T-helper 2 cell (primary cell): ENCODE measurements around the gene NRG3.
"Not testable (repeated sequence)": the region's sequence is repeated elsewhere in the genome, so short reads cannot be mapped to it uniquely, and the experiment has no call there.

ENCODE experiments used
- DNase-seq, 5 experiments: peaks; one replicate each; pipeline versions ENCODE4 v3.0.0 to v3.0.0-alpha.2; 2012 to 2022

The NRG3 gene

GRCh38 chr10:82618007-82618406 lies 743.0 kb downstream of the NRG3 start:
- DNase-seq: no peak

GRCh38 chr10:82621680-82622079 lies 746.7 kb downstream of the NRG3 start:
- DNase-seq: no peak

GRCh38 chr10:82622479-82622878 lies 747.5 kb downstream of the NRG3 start:
- DNase-seq: no peak

DNA sequence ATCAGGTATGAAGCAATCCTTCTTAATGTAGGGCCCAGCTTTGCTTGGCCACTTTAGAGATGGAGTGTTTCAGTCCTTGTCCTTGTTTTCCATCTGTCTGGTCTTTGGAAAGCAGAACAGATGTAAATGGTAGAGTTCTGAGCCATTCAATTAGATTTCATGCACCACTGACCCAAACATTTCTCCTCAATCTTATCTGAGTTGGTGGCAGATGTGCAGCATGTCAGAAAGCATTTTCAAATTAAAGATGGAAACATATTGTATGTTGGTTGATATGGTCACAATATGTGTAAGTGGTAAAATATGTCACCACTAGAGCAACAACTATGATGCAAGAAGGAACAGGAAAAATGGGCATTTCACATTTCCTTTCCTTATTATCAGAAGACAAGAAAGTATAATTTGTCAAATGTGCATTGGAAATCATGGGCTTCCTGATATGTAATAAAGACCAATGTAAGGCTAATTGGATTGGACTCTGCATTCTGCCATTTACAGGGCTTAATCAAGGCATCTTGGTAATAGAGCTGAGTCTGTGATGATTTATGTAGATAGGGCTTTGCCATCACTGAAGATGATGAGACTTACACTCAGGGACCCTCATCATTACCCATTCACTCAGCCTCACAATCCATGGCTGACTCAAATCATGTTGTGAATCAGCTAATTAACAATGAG lies 750.7 kb downstream of the NRG3 start:
- DNase-seq: no peak

DNA sequence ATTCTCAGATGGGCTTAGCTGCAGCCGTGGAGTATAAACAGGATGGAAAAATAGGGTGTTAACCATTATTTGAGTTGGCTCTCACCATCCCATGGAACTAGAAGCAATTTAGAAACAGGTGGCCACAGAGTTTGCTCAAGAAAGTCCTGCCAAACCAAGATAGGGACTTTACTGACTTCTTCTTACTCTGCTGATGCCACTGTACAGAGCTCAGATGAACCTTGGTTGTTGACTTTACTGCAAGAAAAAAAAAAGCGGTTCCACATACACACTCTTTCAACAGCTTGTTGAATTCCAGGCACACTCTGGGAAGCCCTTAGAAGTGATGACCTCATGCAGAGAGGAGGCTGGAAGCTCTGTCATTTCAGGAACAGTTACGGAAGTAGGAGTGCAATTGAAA lies 753.4 kb downstream of the NRG3 start:
- no peak for DNase-seq

GRCh38 chr10:82643076-82643475 lies 768.1 kb downstream of the NRG3 start:
- DNase-seq: no peak

DNA sequence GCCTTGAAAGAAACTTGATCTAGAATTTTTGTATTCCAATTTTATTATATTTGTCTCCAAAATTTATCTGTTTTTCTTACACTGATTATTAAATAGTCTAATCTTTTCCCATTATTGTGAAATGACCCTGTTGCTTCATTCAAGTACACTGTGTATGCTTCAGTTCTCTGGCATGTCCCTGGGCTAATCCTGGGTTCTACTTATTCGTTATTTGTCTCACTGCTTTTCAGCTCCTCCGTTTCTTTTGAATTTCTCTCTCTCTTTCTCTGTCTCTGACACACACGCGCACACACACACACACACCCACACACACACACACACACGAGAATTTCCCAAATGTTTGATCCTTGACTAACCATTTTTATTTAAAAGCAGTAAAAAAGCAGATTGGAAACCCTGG lies 768.6 kb downstream of the NRG3 start:
- no peak for DNase-seq

- DNase-seq: no peak
These were observed 770.2 kb downstream of the NRG3 start for GRCh38 chr10:82645221-82645620.

- no peak for DNase-seq
These were observed 778.5 kb downstream of the NRG3 start for GRCh38 chr10:82653244-82654155.

DNA sequence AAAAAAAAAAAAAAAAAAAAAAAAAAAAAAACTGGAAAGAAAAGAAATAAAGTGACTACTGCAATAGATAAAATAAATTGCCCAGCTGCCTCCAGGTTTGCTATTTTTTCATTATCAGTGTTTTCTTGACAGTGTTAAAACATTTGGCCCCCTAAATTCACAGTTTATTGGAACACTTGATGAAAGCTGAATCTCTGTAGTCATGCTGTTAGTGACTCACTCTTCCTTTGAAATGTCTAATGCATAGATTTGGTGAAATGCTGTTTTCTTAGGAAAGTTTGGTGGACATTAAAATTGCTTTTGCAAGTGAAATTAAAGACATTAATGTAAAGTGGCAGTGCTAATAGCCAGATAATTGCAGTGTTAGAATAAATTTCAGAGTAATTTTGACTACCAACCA lies 785.2 kb downstream of the NRG3 start:
- DNase-seq: no peak

- no peak for DNase-seq
These were observed 786.0 kb downstream of the NRG3 start for GRCh38 chr10:82660986-82661385.

DNA sequence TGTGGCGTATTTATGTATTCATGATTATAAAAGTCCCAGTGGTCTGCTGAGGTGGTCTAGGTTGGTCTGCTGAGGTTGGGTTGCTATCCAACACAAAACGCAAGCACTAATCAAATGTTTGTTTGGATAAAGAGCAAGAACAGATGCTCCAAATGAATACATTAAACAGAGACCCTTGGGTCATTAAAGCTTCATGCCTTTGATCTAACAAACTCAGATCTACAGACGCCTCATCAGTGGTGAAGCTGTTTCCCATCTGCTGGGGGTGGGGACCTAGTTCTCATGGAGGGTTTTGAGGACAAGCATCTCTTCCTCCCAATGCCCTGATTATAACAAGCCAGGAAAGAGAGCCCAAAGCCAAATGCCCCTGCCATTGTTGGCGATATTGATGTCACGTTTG lies 786.7 kb downstream of the NRG3 start:
- DNase-seq: no peak

- no peak for DNase-seq
These were observed 793.4 kb downstream of the NRG3 start for GRCh38 chr10:82668221-82668895.

DNA sequence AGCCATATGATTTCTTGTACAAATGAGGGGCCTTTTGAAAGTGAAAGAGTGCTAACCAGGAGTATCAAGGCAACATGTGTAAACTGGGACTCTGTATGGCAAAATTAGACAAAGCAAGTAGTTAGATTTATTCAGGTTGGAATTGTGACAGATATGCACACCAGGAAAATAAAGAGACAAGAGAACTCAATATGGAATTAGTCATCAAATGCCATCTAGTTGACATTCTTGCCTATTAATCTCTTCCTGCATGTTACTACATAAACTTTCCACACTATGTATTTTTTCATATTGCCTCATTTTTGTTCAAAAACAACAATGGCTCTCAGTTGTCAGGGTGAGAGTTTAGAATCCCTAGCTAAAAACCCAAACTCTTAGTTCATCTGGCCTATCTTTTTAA lies 799.0 kb downstream of the NRG3 start:
- DNase-seq: no peak

GRCh38 chr10:82677932-82678331 lies 802.9 kb downstream of the NRG3 start:
- DNase-seq: not testable (repeated sequence)

DNA sequence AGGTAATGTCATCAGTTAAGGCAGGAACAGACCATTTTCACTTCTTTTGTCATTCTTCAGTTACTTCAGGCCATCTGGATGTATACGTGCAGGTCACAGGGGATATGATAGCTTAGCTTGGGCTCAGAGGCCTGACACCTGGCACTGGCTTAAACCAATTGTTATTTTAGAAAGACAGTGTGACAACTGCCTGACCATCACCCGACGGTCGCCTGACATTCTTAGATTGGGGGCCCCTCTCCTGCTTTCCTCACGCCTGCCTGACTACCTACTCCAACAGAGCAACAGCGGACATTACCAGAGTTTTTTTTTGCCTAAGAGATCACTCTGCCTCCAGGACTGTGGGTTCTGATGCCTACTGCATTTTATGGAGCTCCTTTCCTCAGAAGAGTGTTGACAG lies 803.5 kb downstream of the NRG3 start:
- DNase-seq: not testable (repeated sequence)

DNA sequence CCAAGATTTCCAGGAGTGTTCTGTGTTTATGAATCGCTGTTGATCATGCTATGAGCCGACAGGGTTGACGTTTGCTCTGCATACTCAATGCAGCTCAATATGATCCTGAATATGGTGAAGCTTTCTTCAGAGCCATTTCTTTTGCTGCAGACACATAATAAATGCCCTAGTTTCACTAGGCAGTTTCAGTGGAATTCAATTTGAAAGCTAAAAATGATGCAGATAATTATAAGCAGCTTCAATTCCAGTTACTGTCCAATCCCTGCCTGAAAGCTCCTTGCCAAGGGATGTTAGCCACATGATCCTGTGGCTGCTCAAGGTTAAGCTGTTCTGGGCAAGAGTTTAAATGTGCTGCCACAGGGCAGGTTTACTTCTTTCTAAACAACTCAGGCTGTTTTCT lies 805.6 kb downstream of the NRG3 start:
- DNase-seq: no peak

DNA sequence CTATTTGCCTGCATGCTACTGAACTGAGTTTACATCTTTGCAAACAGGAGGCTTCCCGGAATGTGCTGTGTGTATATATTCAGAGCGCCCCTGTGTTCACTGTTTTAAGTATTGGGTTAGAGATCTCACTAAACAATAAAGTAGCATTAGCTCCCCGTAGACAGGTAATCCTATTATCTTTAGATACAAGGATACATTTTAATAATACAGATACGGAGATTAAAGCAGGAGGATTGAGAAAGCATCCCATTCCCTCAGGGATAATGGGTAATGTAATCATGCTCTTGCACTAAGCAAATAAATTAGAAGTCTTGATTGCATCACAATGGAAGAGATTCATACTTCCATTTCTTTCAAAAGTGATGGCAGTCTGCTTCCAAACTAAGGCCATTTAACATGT lies 809.0 kb downstream of the NRG3 start:
- DNase-seq: no peak

DNA sequence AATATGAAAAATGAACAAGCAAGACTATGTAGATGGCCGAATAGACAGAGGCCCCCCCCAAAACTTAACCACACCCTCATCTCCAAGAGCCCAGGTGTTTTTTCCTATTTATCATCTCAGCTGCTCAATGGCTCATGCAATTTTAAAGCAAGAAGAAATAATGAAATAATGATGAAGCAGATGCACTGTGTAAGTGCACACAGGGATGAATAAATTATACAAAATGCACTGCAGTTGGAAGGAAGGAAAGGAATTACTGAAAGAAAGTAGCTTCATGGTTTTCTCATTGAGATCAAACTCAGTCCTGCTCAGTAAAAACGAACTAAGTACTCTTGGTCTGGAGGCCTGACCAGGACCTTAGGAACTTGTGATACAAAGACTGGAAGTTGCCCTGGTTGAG lies 810.1 kb downstream of the NRG3 start:
- DNase-seq: no peak

GRCh38 chr10:82691211-82691610 lies 816.2 kb downstream of the NRG3 start:
- no peak for DNase-seq

DNA sequence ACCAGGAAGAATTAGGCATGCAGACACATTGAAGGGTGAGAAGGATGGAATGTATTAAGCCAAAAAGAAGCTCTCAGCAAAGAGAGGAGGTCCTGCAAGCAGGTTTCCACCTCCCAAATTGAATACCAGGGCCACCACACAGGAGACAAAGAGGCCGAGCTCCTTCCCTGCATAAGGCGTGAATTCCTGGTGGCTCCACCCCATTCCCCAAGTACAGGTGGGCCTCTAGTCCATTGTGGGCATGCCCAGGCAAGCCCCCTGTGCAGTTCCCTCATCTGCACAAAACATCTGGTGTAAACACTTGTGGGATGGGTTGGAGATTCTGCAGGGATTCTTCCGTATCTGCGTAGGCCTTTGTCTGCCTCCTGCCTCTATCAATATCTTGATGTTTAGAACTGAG lies 817.5 kb downstream of the NRG3 start:
- no peak for DNase-seq

DNA sequence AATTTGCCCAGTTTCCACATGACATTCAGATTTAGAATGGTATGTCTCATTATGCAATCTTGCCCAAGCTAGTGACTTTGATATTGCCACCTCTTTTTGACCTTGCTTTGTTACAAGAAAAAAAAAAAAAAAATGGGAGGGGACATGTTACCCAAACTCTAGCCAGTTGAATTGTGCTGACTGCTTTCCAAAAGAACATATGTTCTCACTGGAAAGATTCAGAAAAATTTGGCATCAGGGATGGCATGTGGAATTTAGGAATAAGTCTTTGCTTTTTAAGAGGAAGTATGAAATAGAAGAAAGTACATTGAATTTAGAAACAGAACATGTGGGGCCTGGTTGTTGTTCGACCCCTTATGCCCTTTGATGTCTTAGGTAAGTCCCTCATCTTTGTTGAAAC lies 846.8 kb downstream of the NRG3 start:
- DNase-seq: no peak

DNA sequence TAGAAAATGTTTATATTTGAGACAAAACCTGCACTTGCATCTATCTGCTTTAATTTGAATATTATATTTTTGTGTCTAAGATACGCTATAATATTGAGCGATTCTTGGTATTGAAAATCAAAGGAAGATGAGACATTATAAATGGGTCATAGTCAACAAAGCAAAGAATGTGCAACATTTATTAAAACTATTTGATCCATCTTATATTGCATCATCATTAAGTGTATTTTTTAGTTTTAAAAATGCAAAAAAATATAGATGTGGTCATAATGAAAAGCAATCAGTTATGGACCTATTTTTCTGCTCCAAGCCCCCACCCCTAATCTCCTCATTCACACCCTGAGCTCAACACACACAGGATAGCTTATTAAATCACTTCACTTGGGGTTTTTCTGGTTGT lies 847.3 kb downstream of the NRG3 start:
- no peak for DNase-seq

DNA sequence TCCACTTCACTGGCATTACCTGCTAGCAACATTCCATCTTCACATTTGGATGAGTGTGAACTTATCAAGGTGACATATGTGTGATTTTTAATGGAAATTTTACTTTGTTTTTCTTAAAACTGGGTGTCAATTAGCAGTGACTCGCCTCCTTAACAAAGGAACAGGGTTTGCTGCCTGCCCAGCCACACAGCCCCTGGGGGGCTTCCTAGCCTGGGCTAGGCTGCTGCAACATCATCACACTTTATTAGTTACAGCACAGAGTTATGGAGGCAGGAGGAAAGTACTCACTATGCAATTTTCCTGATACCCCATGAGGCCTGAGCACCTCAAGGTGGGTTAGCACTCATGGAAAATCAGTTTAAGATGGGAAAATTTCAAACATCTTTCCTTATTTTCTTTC lies 861.3 kb downstream of the NRG3 start:
- DNase-seq: no peak
